GM10266 (cell line): Measurements from ENCODE around the gene HOXD10.

ENCODE experiments used
- DNase-seq: peaks from one replicate; pipeline ENCODE4 v3.0.0; 2012; ENCODE audit errors: extremely low spot score
- CTCF ChIP-seq: IDR thresholded peaks from 2 replicates; pipeline ENCODE4 v1.5.1; 2012; ENCODE audit warnings: mild to moderate bottlenecking, low read depth; ENCODE audit not compliant: control insufficient read depth, insufficient read depth; ENCODE audit errors: missing control alignments

Gene HOXD10

GRCh38 chr2:176160986-176161824, 44.6 kb downstream of the HOXD10 start:
- no peak for DNase-seq
- TF ChIP-seq CTCF, result no peak

- DNase-seq, result no peak
- TF ChIP-seq CTCF, result no peak
Observed at GRCh38 chr2:176161825-176162626, 45.4 kb downstream of the HOXD10 start.

GRCh38 chr2:176162911-176163671, 46.5 kb downstream of the HOXD10 start:
- no peak for TF ChIP-seq CTCF
- DNase-seq, result no peak

- TF ChIP-seq CTCF, result no peak
- no peak for DNase-seq
Observed at GRCh38 chr2:176163672-176164056, 47.1 kb downstream of the HOXD10 start.

GRCh38 chr2:176164201-176164600, 47.6 kb downstream of the HOXD10 start:
- TF ChIP-seq CTCF, result no peak
- DNase-seq, result no peak

GRCh38 chr2:176164611-176165369, 48.2 kb downstream of the HOXD10 start:
- no peak for DNase-seq
- no peak for TF ChIP-seq CTCF
